Measurements from ENCODE around the gene TMEM25.

Gene TMEM25

GRCh38 chr11:118533769-118534729 lies 3.1 kb downstream of the TMEM25 start:
- no peaks in the 10 kb centered on the region for H3K4me1 ChIP-seq (ENCODE audit: control insufficient read depth, insufficient read depth, low read length)
- no peaks in the 10 kb centered on the region for H3K9me3 ChIP-seq (ENCODE audit: control insufficient read depth, insufficient read depth, low read depth, low read length)
- H3K4me3 ChIP-seq (ENCODE audit: low read depth, low read length), result no peak overlapping the region
- no peak overlapping the region for H3K27ac ChIP-seq (ENCODE audit: extremely low read depth, low read depth, low read length)
- ChIA-PET POLR2A (interaction anchor here (0.5 kb wide), 1 partner anchor 38 kb away, joined by 3 read pairs; the partner anchor contains the start of gene ARCN1), CTCF (interaction anchor here (0.6 kb wide), 1 partner anchor 31 kb away, joined by 3 read pairs; no protein-coding TSS in a partner anchor)
- no peak for TF ChIP-seq ZNF114 (tag by site-specific recombination; IDR thresholded peaks at IDR 0.05)
- no peak for TF ChIP-seq SP7 (tag by site-specific recombination; IDR thresholded peaks at IDR 0.05)
- no peak for TF ChIP-seq ZBTB26 (tag by site-specific recombination; optimal IDR thresholded peaks at IDR 0.05)
- no peak for TF ChIP-seq IKZF3 (tag by site-specific recombination; IDR thresholded peaks at IDR 0.05)
- no peak for TF ChIP-seq ZNF24 (tag by site-specific recombination; IDR thresholded peaks at IDR 0.05)
- TF ChIP-seq, protein P1, sequence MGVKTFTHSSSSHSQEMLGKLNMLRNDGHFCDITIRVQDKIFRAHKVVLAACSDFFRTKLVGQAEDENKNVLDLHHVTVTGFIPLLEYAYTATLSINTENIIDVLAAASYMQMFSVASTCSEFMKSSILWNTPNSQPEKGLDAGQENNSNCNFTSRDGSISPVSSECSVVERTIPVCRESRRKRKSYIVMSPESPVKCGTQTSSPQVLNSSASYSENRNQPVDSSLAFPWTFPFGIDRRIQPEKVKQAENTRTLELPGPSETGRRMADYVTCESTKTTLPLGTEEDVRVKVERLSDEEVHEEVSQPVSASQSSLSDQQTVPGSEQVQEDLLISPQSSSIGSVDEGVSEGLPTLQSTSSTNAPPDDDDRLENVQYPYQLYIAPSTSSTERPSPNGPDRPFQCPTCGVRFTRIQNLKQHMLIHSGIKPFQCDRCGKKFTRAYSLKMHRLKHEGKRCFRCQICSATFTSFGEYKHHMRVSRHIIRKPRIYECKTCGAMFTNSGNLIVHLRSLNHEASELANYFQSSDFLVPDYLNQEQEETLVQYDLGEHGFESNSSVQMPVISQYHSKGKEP (tag by site-specific recombination; IDR thresholded peaks at IDR 0.05), result no peak
- TF ChIP-seq ZNF335 (tag by site-specific recombination; conservative IDR thresholded peaks at IDR 0.05), result no peak
- no peak for TF ChIP-seq CTCF (tag by site-specific recombination; IDR thresholded peaks at IDR 0.05)
- TF ChIP-seq ZNF157 (tag by site-specific recombination; IDR thresholded peaks at IDR 0.05), result no peak
- no peak for TF ChIP-seq ZFP69B (tag by site-specific recombination; IDR thresholded peaks at IDR 0.05)
- no peak for TF ChIP-seq FEZF1 (tag by site-specific recombination; IDR thresholded peaks at IDR 0.05)
- no peak for TF ChIP-seq ZNF585B (tag by site-specific recombination; IDR thresholded peaks at IDR 0.05)
- TF ChIP-seq ZNF843 (tag by site-specific recombination; IDR thresholded peaks at IDR 0.05), result no peak
- TF ChIP-seq, protein P2, sequence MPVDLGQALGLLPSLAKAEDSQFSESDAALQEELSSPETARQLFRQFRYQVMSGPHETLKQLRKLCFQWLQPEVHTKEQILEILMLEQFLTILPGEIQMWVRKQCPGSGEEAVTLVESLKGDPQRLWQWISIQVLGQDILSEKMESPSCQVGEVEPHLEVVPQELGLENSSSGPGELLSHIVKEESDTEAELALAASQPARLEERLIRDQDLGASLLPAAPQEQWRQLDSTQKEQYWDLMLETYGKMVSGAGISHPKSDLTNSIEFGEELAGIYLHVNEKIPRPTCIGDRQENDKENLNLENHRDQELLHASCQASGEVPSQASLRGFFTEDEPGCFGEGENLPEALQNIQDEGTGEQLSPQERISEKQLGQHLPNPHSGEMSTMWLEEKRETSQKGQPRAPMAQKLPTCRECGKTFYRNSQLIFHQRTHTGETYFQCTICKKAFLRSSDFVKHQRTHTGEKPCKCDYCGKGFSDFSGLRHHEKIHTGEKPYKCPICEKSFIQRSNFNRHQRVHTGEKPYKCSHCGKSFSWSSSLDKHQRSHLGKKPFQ (tag by site-specific recombination; IDR thresholded peaks at IDR 0.05), result no peak
- no peak for TF ChIP-seq SCRT2 (tag by site-specific recombination; IDR thresholded peaks at IDR 0.05)
- no peak for TF ChIP-seq ZNF530 (tag by site-specific recombination; IDR thresholded peaks at IDR 0.05; ENCODE audit: low read depth)
- no peak for TF ChIP-seq ZSCAN30 (tag by site-specific recombination; IDR thresholded peaks at IDR 0.05)
- peaks cover 0 to 44% of the 10 kb centered on the region in 2 experiments; a peak in 2 of 3 replicates for H3K36me3 ChIP-seq (ENCODE audit: control insufficient read depth in 2 of 2, insufficient read depth in 1 of 2, low read length in 2 of 2)

GRCh38 chr11:118535261-118535660 lies 4.3 kb downstream of the TMEM25 start:
- H3K27ac ChIP-seq (ENCODE audit: extremely low read depth, low read depth, low read length), result no peak overlapping the region
- no peak overlapping the region for H3K4me3 ChIP-seq (ENCODE audit: low read depth, low read length)
- H3K4me1 ChIP-seq (ENCODE audit: control insufficient read depth, insufficient read depth, low read length), result no peaks in the 10 kb centered on the region
- TF ChIP-seq KLF7 (tag by site-specific recombination; IDR thresholded peaks at IDR 0.05; ENCODE audit: borderline replicate concordance) (no peak), ZNF555 (tag by site-specific recombination; conservative IDR thresholded peaks at IDR 0.05) (no peak)
- POLR2A ChIA-PET, result no interaction called here
- CTCF ChIA-PET, result no interaction called here
- peaks cover 0 to 47% of the 10 kb centered on the region in 2 experiments; a peak in 2 of 3 replicates for H3K36me3 ChIP-seq (ENCODE audit: control insufficient read depth in 2 of 2, insufficient read depth in 1 of 2, low read length in 2 of 2)
- H3K9me3 ChIP-seq (ENCODE audit: control insufficient read depth, insufficient read depth, low read depth, low read length), result no peaks in the 10 kb centered on the region

Measured in HEK293 (cell line).